HL-60 (cell line): ENCODE measurements around the gene POMT2.

Source experiments
- CTCF ChIP-seq: IDR thresholded peaks from one replicate; pipeline ENCODE4 v1.5.1; 2011; ENCODE audit warnings: low read length, control low read depth, inconsistent platforms; ENCODE audit not compliant: insufficient read depth
- POLR2AphosphoS5 ChIP-seq: IDR thresholded peaks from 2 replicates; pipeline ENCODE4 v1.6.1; 2012; ENCODE audit warnings: low read depth
- REST ChIP-seq: IDR thresholded peaks from 2 replicates; pipeline ENCODE4 v1.6.1; 2012; ENCODE audit warnings: low read depth; ENCODE audit not compliant: insufficient replicate concordance
- SPI1 ChIP-seq: IDR thresholded peaks from 2 replicates; pipeline ENCODE4 v1.6.1; 2012; ENCODE audit warnings: low read depth, mild to moderate bottlenecking, borderline replicate concordance

- no peak for TF ChIP-seq CTCF
- no peak for TF ChIP-seq SPI1
- TF ChIP-seq REST = no peak
- no peak for TF ChIP-seq POLR2AphosphoS5
Observed at GRCh38 chr14:77264466-77265186, 56.1 kb downstream of the POMT2 start.
